ENCODE measurements around the gene RGPD8.
"Not testable (repeated sequence)": the region's sequence is repeated elsewhere in the genome, so short reads cannot be mapped to it uniquely, and the experiment has no call there.

The RGPD8 gene

GRCh38 chr2:112435716-112436431, 2.4 kb upstream of the RGPD8 start:
- DNase-seq (ENCODE audit: low read depth in 2 of 2): not testable (repeated sequence)

- DNase-seq (ENCODE audit: low read depth in 2 of 2): not testable (repeated sequence)
These were observed 1.7 kb upstream of the RGPD8 start for GRCh38 chr2:112434890-112435715.

GRCh38 chr2:112433932-112434730, 686 bp upstream of the RGPD8 start:
- no peak for DNase-seq (ENCODE audit: low read depth in 2 of 2)

GRCh38 chr2:112432735-112433479, 538 bp downstream of the RGPD8 start:
- peak in 1 of 2 donors; percentile 16 for DNase-seq (ENCODE audit: low read depth in 2 of 2)

GRCh38 chr2:112432390-112432734, 1.1 kb downstream of the RGPD8 start:
- not testable (repeated sequence) for DNase-seq (ENCODE audit: low read depth in 2 of 2)

GRCh38 chr2:112431587-112432295, 1.7 kb downstream of the RGPD8 start:
- DNase-seq (ENCODE audit: low read depth in 2 of 2): not testable (repeated sequence)

GRCh38 chr2:112424553-112424952, 8.9 kb downstream of the RGPD8 start:
- not testable (repeated sequence) for DNase-seq (ENCODE audit: low read depth in 2 of 2)

- DNase-seq (ENCODE audit: low read depth in 2 of 2): not testable (repeated sequence)
These were observed 16.6 kb downstream of the RGPD8 start for GRCh38 chr2:112416860-112417259.

GRCh38 chr2:112360055-112360454, 73.4 kb downstream of the RGPD8 start:
- DNase-seq (ENCODE audit: low read depth in 2 of 2): not testable (repeated sequence)

- DNase-seq (ENCODE audit: low read depth in 2 of 2): not testable (repeated sequence)
These were observed 79.1 kb downstream of the RGPD8 start for GRCh38 chr2:112354335-112354734.

GRCh38 chr2:112352809-112353603, 80.4 kb downstream of the RGPD8 start:
- DNase-seq (ENCODE audit: low read depth in 2 of 2): not testable (repeated sequence)

GRCh38 chr2:112352292-112352691, 81.2 kb downstream of the RGPD8 start:
- DNase-seq (ENCODE audit: low read depth in 2 of 2): not testable (repeated sequence)

GRCh38 chr2:112345030-112346027, 88.1 kb downstream of the RGPD8 start:
- DNase-seq (ENCODE audit: low read depth in 2 of 2): no peak

GRCh38 chr2:112343827-112344585, 89.4 kb downstream of the RGPD8 start:
- DNase-seq (ENCODE audit: low read depth in 2 of 2): no peak

- DNase-seq (ENCODE audit: low read depth in 2 of 2): no peak
These were observed 91.3 kb downstream of the RGPD8 start for GRCh38 chr2:112342067-112342550.

GRCh38 chr2:112340475-112341267, 92.8 kb downstream of the RGPD8 start:
- DNase-seq (ENCODE audit: low read depth in 2 of 2): no peak

GRCh38 chr2:112339986-112340385, 93.5 kb downstream of the RGPD8 start:
- no peak for DNase-seq (ENCODE audit: low read depth in 2 of 2)

Data from stimulated activated CD8-positive, alpha-beta memory T cell treated with anti-CD3 and anti-CD28 coated beads, Interleukin-15, amount 100 ng/mL, for 48 hours (primary cell).